Measurements from ENCODE around the gene DYSF.
A peak's percentile ranks its signal among the peaks of the same experiment; 100 is the strongest.

Gene DYSF

DNA sequence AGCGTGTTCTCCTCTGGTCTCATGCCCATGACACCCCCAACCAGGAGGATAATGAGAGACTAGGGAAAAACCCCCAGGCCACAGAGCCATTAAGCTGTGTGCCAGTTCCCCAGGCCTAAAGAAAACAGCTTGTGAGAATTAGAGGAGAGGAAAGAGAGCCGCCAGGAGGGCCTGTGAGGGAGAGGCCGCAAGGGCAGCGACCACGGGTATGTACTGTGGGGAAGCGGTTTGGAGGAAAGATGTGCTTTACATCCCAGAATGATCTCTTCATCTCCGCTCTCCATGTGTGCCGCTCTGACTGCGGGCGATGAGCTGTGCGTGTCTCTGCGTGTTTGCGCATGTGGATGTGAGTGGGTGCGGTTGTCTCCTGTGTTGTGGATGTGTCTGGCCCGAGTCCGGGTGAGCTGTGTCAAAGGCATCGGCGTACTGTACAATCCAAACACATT lies 82.9 kb downstream of the DYSF start:
- TF ChIP-seq, protein P1, sequence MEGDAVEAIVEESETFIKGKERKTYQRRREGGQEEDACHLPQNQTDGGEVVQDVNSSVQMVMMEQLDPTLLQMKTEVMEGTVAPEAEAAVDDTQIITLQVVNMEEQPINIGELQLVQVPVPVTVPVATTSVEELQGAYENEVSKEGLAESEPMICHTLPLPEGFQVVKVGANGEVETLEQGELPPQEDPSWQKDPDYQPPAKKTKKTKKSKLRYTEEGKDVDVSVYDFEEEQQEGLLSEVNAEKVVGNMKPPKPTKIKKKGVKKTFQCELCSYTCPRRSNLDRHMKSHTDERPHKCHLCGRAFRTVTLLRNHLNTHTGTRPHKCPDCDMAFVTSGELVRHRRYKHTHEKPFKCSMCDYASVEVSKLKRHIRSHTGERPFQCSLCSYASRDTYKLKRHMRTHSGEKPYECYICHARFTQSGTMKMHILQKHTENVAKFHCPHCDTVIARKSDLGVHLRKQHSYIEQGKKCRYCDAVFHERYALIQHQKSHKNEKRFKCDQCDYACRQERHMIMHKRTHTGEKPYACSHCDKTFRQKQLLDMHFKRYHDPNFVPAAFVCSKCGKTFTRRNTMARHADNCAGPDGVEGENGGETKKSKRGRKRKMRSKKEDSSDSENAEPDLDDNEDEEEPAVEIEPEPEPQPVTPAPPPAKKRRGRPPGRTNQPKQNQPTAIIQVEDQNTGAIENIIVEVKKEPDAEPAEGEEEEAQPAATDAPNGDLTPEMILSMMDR (IDR thresholded peaks at IDR 0.05; ENCODE audit: borderline replicate concordance, control extremely low read depth, extremely low read depth, insufficient read depth, missing control alignments) = no peak
- no peak for DNase-seq (ENCODE audit: low spot score)
- in situ Hi-C loops (cut with MboI; ENCODE audit: low sequenced_read_pairs, unreplicated experiment) = loop anchor here (25.0 kb wide), 1 partner anchor 601 kb away; the partner anchor contains the start of gene CYP26B1

DNA sequence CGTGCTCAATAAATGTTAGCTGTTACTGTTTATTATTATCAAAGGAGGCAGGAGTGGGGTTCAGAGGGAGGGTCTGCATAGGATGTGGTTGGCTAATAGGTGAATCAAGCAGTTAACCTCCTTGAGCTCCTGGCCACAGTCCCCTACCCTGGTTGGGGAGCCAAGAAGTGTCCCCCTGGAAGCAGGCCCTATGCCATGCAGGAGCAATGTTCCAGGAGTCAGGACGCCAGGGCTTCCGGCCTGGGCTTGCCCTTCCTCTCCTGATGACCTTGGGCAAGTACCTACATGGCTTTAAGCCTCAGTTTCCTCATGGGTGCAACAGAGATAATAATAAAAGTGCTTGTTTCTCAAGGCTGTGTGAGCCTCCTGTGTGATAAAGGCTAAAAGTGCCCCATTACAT lies 84.9 kb downstream of the DYSF start:
- DNase-seq (ENCODE audit: low spot score) = no peak
- TF ChIP-seq, protein P1 (IDR thresholded peaks at IDR 0.05; ENCODE audit: borderline replicate concordance, control extremely low read depth, extremely low read depth, insufficient read depth, missing control alignments) = no peak
- in situ Hi-C loops (cut with MboI; ENCODE audit: low sequenced_read_pairs, unreplicated experiment) = loop anchor here (25.0 kb wide), 1 partner anchor 599 kb away; the partner anchor contains the start of gene CYP26B1

DNA sequence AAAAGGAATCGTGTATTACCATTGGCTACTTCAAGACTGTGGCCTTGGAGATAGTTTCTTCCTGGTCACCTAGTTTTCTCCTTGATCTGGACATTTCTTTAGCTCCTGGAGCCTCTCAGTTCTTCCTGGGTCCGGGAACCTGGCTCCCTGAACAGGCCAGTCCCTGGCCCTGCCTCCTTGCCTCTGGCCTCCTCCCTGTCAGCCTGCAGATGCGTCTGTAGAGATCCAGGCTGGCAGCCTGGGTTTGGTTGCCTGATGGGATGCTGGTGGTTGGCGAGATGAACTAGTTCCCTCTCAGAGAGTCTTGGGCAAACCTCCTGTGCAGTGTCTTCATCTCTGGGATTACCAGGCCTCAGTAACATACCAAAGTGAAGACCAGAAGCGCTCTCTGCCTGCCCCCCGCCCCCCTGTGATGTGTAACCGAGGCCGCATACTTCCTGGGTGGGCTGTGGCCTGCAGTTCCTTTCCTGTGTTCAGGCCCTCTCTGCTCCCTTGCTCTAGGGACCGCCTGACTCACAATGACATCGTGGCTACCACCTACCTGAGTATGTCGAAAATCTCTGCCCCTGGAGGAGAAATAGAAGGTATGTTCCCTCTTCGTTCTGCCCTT lies 85.4 kb downstream of the DYSF start:
- TF ChIP-seq, protein P1 (IDR thresholded peaks at IDR 0.05; ENCODE audit: borderline replicate concordance, control extremely low read depth, extremely low read depth, insufficient read depth, missing control alignments) = no peak
- in situ Hi-C loops (cut with MboI; ENCODE audit: low sequenced_read_pairs, unreplicated experiment) = loop anchor here (25.0 kb wide), 1 partner anchor 599 kb away; the partner anchor contains the start of gene CYP26B1
- no peak for DNase-seq (ENCODE audit: low spot score)

DNA sequence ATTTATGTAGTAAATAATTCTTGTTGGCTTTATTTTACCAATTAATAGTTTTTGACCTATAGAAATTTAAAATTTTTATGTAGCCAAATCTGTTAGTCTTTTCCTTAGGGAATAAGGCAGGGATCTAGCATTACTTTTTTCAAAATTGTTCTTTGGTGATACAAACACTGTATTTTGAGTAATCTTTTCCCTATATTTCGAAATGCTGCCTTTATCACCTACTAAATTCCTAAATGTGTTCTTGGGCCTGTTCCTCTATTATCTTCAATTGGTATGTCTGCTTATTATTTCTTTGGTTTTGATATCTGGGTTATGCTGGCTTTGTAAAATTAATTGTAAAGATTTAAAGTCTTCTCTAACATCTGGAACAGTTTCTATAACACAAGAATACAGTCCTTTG lies 87.5 kb downstream of the DYSF start:
- TF ChIP-seq, protein P1 (IDR thresholded peaks at IDR 0.05; ENCODE audit: borderline replicate concordance, control extremely low read depth, extremely low read depth, insufficient read depth, missing control alignments) = no peak
- in situ Hi-C loops (cut with MboI; ENCODE audit: low sequenced_read_pairs, unreplicated experiment) = loop anchor here (25.0 kb wide), 1 partner anchor 596 kb away; the partner anchor contains the start of gene CYP26B1
- no peak for DNase-seq (ENCODE audit: low spot score)

DNA sequence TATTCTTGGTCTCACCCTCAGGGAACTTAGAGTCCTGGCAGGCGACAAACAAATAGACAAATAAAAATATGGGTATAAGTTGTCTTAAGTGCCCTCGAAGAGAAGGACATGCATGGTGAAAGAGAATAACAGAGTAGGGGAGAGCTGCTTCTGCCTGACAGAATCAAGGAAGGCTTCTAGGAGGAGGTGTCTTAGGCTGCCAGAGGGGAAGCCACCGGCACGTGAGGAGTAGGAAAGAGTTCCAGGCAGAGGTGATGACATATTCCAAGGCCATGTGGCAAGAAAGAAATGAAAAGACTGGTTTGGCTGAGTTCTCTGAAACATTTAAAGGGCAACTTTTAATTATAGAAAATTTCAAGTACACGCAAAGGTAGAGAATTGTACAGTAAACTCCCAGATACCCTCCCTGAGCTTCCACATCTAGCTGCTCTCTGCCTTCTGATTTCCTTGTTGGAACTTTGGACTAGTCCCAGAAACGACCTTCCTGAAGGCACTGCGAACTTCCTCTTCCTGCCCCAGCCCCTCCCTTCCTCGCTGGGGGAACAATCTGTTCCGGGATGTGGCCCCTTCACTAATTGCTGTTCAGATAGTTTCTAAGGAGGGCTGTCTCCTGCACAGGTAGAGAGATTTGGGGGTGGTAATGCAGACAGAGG lies 91.7 kb downstream of the DYSF start:
- TF ChIP-seq, protein P1 (IDR thresholded peaks at IDR 0.05; ENCODE audit: borderline replicate concordance, control extremely low read depth, extremely low read depth, insufficient read depth, missing control alignments) = no peak
- in situ Hi-C loops (cut with MboI; ENCODE audit: low sequenced_read_pairs, unreplicated experiment) = loop anchor here (25.0 kb wide), 1 partner anchor 592 kb away; the partner anchor contains the start of gene CYP26B1
- DNase-seq (ENCODE audit: low spot score) = no peak

DNA sequence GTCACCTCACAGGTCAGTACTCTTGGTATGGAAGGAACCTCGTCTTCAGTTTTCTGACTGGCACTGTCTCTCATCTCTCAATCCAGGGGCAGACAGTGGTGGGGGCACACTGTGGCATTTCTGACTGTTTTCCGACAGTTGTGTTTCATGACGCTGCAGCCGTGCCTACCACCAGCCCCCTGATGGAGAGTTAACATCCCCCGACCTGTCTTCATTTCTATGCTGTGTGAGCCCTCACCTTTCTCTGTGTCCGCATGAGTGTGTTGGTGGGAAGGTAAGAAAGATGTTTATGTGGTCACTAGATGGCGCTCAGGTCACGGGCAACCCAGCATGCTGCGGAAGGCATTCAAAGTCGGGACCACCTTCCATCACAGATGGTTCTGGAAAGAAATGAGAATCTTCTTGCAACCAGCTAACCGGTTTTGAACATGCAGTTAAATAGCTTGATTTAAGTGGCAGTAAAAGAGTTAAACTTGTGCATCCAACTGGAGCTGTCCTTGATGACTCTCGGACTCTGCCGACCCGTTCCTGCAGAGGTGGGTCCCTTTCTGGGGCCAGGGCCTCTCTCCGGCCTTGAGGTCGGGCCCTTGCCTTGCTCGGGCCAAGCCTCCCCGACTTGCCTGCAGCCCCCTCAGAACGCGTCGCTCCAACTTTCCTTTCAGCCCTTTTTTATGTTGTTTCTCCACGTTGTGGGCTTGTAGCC lies 92.4 kb downstream of the DYSF start:
- peak; percentile 79 for DNase-seq (ENCODE audit: low spot score)
- in situ Hi-C loops (cut with MboI; ENCODE audit: low sequenced_read_pairs, unreplicated experiment) = loop anchor here (25.0 kb wide), 1 partner anchor 592 kb away; the partner anchor contains the start of gene CYP26B1

More for the DNA sequence above, 92.4 kb downstream of the DYSF start:
- TF ChIP-seq, protein P1 (IDR thresholded peaks at IDR 0.05; ENCODE audit: borderline replicate concordance, control extremely low read depth, extremely low read depth, insufficient read depth, missing control alignments) = peak; percentile 58

Data from GM13976 (cell line).